ENCODE results near the gene CDC14B. TPM values are rescaled to one million over a fixed set of nuclear protein-coding genes. Genes with fewer than 3 reads are reported as not detected.

Gene CDC14B
- total and polyA plus RNA-seq, 4 donors, result 2.9 to 29.8 (median 8.0) TPM

DNA sequence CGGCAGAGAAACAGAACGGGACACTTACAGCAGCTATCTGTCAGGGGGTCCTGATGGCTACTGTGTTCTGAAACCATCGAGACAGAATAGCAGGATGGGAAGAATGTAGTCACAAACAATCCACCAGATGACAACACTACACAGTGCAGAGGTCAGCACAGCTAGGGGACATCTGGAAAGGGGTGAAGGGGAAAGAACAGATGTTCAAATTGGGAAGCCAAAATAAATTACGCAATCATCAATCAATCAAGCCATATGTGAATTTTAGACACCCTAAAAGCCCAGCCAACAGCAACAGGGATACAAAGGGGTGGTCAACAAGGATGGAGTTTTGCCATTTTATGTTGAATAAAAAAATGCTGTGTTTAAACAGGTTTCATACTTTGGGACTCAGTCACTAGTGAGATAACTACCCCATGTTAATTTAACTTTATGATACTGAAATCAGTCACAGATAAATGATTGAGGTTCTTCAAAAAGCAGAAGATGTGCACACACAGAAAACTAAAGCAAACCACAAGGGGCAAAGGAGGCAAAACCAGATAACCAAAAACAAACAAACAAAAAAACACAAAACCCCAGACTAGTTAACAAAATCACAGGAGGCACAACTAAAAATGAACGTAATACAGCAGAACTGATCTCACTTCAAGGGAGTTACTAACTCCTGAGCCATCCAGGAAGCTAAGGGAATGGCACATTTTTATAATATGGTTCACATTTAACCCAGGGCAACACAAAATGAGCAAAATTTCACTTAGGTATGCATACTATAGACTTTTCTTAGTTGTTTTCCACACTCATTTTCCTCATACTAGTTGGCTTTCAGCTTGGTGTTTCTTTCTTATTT is 103.8 kb downstream of the CDC14B start:
- no peak overlapping the region for H3K9ac ChIP-seq (ENCODE audit: insufficient read depth in 1 of 2, low read length in 2 of 2)
- ATAC-seq (ENCODE audit: insufficient read depth, low FRiP score), result no peak

DNA sequence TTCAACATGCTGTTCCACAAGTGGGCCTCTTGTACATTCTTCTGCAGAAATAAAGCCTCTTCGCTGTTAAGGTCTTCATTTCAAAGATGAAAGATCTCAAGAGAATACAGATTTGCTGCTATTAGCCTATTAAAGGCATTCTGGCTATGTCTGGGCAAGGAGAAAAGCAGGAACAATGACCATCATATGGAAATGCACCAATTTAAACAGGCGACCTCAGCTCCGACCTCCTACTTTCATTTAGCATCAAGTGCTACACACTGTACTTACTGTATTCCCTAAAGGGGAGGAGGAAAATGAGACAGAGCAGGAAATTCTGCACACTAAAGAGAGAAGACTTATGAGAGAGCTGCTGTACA is 104.9 kb downstream of the CDC14B start:
- TF ChIP-seq, protein P1, sequence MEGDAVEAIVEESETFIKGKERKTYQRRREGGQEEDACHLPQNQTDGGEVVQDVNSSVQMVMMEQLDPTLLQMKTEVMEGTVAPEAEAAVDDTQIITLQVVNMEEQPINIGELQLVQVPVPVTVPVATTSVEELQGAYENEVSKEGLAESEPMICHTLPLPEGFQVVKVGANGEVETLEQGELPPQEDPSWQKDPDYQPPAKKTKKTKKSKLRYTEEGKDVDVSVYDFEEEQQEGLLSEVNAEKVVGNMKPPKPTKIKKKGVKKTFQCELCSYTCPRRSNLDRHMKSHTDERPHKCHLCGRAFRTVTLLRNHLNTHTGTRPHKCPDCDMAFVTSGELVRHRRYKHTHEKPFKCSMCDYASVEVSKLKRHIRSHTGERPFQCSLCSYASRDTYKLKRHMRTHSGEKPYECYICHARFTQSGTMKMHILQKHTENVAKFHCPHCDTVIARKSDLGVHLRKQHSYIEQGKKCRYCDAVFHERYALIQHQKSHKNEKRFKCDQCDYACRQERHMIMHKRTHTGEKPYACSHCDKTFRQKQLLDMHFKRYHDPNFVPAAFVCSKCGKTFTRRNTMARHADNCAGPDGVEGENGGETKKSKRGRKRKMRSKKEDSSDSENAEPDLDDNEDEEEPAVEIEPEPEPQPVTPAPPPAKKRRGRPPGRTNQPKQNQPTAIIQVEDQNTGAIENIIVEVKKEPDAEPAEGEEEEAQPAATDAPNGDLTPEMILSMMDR (IDR thresholded peaks at IDR 0.05; ENCODE audit: control extremely low read depth, extremely low read depth), result no peak
- H3K27me3 ChIP-seq (ENCODE audit: control insufficient read depth in 3 of 3, insufficient read depth in 3 of 3, low read length in 2 of 3), result no peaks in the 10 kb centered on the region
- H3K36me3 ChIP-seq (ENCODE audit: control insufficient read depth in 4 of 4, insufficient read depth in 4 of 4, low read length in 4 of 4), result peaks cover 3 to 20% (median 4%) of the 10 kb centered on the region in 4 donors
- H3K4me1 ChIP-seq (ENCODE audit: control insufficient read depth in 5 of 5, insufficient read depth in 5 of 5, low read length in 5 of 5), result peaks cover 2 to 12% (median 9%) of the 10 kb centered on the region in 5 donors
- H3K9ac ChIP-seq (ENCODE audit: insufficient read depth in 1 of 2, low read length in 2 of 2), result no peak overlapping the region
- DNase-seq (no peak), ATAC-seq (ENCODE audit: insufficient read depth, low FRiP score) (no peak)
- 73 to 91% methylated on average over 3 of the region's 3 CpGs for WGBS, 2 donors
- no peak overlapping the region for H3K4me3 ChIP-seq
- peak overlapping the region in 1 of 2 donors; percentile 73 for H3K27ac ChIP-seq (ENCODE audit: low read depth in 1 of 2, low read length in 1 of 2)
- no peaks in the 10 kb centered on the region for H3K9me3 ChIP-seq (ENCODE audit: control insufficient read depth in 4 of 4, insufficient read depth in 3 of 4, low read length in 3 of 4)

More for the DNA sequence above, 103.8 kb downstream of the CDC14B start:
- WGBS, 2 donors, result 70 to 90% methylated on average over 5 of the region's 5 CpGs
- peaks cover 3 to 20% (median 5%) of the 10 kb centered on the region in 4 donors for H3K36me3 ChIP-seq (ENCODE audit: control insufficient read depth in 4 of 4, insufficient read depth in 4 of 4, low read length in 4 of 4)
- H3K9me3 ChIP-seq (ENCODE audit: control insufficient read depth in 4 of 4, insufficient read depth in 3 of 4, low read length in 3 of 4), result no peaks in the 10 kb centered on the region
- peaks cover 2 to 12% (median 9%) of the 10 kb centered on the region in 5 donors for H3K4me1 ChIP-seq (ENCODE audit: control insufficient read depth in 5 of 5, insufficient read depth in 5 of 5, low read length in 5 of 5)
- peak overlapping the region in 1 of 2 donors; percentile 40 for H3K27ac ChIP-seq (ENCODE audit: low read depth in 1 of 2, low read length in 1 of 2)
- TF ChIP-seq, protein P1 (IDR thresholded peaks at IDR 0.05; ENCODE audit: control extremely low read depth, extremely low read depth), result no peak
- H3K4me3 ChIP-seq, result no peak overlapping the region
- H3K27me3 ChIP-seq (ENCODE audit: control insufficient read depth in 3 of 3, insufficient read depth in 3 of 3, low read length in 2 of 3), result no peaks in the 10 kb centered on the region
- peak; percentile 49 to 76 (median 70) for DNase-seq

DNA sequence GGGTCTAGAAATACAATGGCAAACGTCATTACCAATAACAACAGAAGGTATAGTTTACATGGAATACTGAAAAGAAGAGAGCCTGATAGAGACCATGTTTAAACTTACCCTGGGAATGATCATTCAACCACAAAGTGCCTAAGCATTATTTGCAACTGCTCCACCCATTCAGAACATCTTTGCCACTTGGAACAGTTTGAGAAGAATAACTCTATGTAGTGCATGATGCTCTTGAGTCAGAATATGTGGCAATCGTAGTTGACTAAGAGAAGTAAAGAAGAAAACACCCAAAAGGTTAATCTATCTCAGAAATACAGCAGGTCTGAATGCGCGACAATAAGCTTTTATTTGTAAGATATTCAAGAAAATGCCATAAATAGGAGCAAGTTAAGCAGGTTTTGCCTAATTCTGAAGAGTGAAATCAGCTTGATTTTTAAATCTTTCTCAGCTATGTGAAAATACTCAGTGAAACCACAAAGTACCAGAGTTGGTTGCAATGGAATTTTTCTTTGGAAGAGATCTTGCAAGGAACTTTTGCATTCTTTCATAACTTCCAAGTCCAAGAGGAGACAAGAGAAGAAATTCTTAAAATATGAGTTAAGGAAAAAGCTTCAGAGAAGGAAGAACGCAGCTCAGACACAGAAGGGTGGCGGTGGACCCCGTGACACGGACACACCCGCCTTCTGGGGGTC is 105.4 kb downstream of the CDC14B start:
- Histone ChIP-seq H3K27ac (ENCODE audit: low read depth in 1 of 2, low read length in 1 of 2) (peak overlapping the region in 1 of 2 donors; percentile 73), H3K4me1 (ENCODE audit: control insufficient read depth in 5 of 5, insufficient read depth in 5 of 5, low read length in 5 of 5) (peaks cover 2 to 12% (median 9%) of the 10 kb centered on the region in 5 donors), H3K9ac (ENCODE audit: insufficient read depth in 1 of 2, low read length in 2 of 2) (peak overlapping the region in 1 of 2 donors; percentile 19), H3K9me3 (ENCODE audit: control insufficient read depth in 4 of 4, insufficient read depth in 3 of 4, low read length in 3 of 4) (no peaks in the 10 kb centered on the region), H3K27me3 (ENCODE audit: control insufficient read depth in 3 of 3, insufficient read depth in 3 of 3, low read length in 2 of 3) (no peaks in the 10 kb centered on the region), H3K36me3 (ENCODE audit: control insufficient read depth in 4 of 4, insufficient read depth in 4 of 4, low read length in 4 of 4) (peaks cover 3 to 20% (median 7%) of the 10 kb centered on the region in 4 donors), H3K4me3 (no peak overlapping the region)
- peak in 2 of 3 donors; percentile 14 to 44 for DNase-seq
- no peak for ATAC-seq (ENCODE audit: insufficient read depth, low FRiP score)
- TF ChIP-seq, protein P1 (IDR thresholded peaks at IDR 0.05; ENCODE audit: control extremely low read depth, extremely low read depth), result no peak
- WGBS, 2 donors, result 61 to 80% methylated on average over 9 of the region's 9 CpGs
